Liver (tissue), 9 donors: ENCODE results near the gene WDR17. TPM values are rescaled to one million over a fixed set of nuclear protein-coding genes. Genes with fewer than 3 reads are reported as not detected.

Experiments
- DNase-seq: peaks from one replicate; pipeline ENCODE4 v3.0.0-alpha.2; 2017; ENCODE audit warnings: low spot score
- H3K27ac ChIP-seq, 2 donors: one replicate each; pipeline ENCODE4 v1.7.0; 2013; ENCODE audit warnings: inconsistent platforms in 2 of 2, low read length in 2 of 2, control low read depth in 1 of 2, low read depth in 1 of 2, mild to moderate bottlenecking in 1 of 2
- H3K27me3 ChIP-seq, 4 donors: one replicate each; pipeline versions ENCODE4 v1.6.1 to v1.7.0; 2013; ENCODE audit warnings: low read length in 3 of 4, inconsistent platforms in 1 of 4, mild to moderate bottlenecking in 1 of 4, moderate library complexity in 1 of 4; ENCODE audit not compliant: control insufficient read depth in 4 of 4, insufficient read depth in 4 of 4
- H3K36me3 ChIP-seq, 4 donors: one replicate each; pipeline versions ENCODE4 v1.6.1 to v1.7.0; 2013; ENCODE audit warnings: low read length in 3 of 4, mild to moderate bottlenecking in 3 of 4, low read depth in 1 of 4, moderate library complexity in 1 of 4; ENCODE audit not compliant: control insufficient read depth in 4 of 4, insufficient read depth in 3 of 4
- H3K4me1 ChIP-seq, 4 donors: one replicate each; pipeline versions ENCODE4 v1.6.1 to v1.7.0; 2013; ENCODE audit warnings: low read length in 3 of 4, mild to moderate bottlenecking in 3 of 4, moderate library complexity in 1 of 4; ENCODE audit not compliant: control insufficient read depth in 4 of 4, insufficient read depth in 4 of 4
- H3K4me3 ChIP-seq, 3 donors: one replicate each; pipeline versions ENCODE4 v1.6.1 to v1.7.0; 2013; ENCODE audit warnings: low read length in 3 of 3, control low read depth in 1 of 3, low read depth in 1 of 3, mild to moderate bottlenecking in 1 of 3
- H3K9ac ChIP-seq, 2 donors: one replicate each; pipeline ENCODE4 v1.7.0; 2013; ENCODE audit warnings: low read length in 2 of 2, mild to moderate bottlenecking in 2 of 2, moderate library complexity in 2 of 2, control low read depth in 1 of 2, low read depth in 1 of 2
- H3K9me3 ChIP-seq, 4 donors: one replicate each; pipeline versions ENCODE4 v1.6.1 to v1.7.0; 2013; ENCODE audit warnings: low read length in 3 of 4; ENCODE audit not compliant: control insufficient read depth in 4 of 4
- CTCF ChIP-seq: fragments of 150-350 bp; IDR thresholded peaks from 2 replicates; pipeline ENCODE4 v1.5.1; 2017; ENCODE audit warnings: improper control_type of control experiment, low read depth, low read length; ENCODE audit not compliant: missing input control
- EGR1 ChIP-seq, 2 donors: IDR thresholded peaks; 2 replicates each; pipeline ENCODE4 v1.6.1; 2016 to 2018; ENCODE audit warnings: antibody characterized with exemption in 2 of 2, low read depth in 2 of 2
- FOXA1 ChIP-seq: IDR thresholded peaks from 2 replicates; pipeline ENCODE4 v1.6.1; 2016; ENCODE audit warnings: antibody characterized with exemption
- HNF4A ChIP-seq, 2 donors: conservative IDR thresholded peaks; 2 replicates each; pipeline ENCODE4 v1.6.1; 2016; ENCODE audit warnings: antibody characterized with exemption in 2 of 2, mild to moderate bottlenecking in 2 of 2
- HNF4G ChIP-seq: IDR thresholded peaks from 2 replicates; pipeline ENCODE4 v1.6.1; 2016; ENCODE audit warnings: antibody characterized with exemption
- NR2F2 ChIP-seq: IDR thresholded peaks from 2 replicates; pipeline ENCODE4 v1.6.1; 2016; ENCODE audit warnings: antibody characterized with exemption
- RAD21 ChIP-seq, 2 donors: IDR thresholded peaks; 2 replicates each; pipeline ENCODE4 v1.6.1; 2016; ENCODE audit warnings: antibody characterized with exemption in 2 of 2, mild to moderate bottlenecking in 2 of 2
- REST ChIP-seq: IDR thresholded peaks from 2 replicates; pipeline ENCODE4 v1.6.1; 2016; ENCODE audit warnings: antibody characterized with exemption, mild to moderate bottlenecking
- RXRA ChIP-seq, 2 donors: IDR thresholded peaks; 2 replicates each; pipeline ENCODE4 v1.6.1; 2017 to 2018; ENCODE audit warnings: antibody characterized with exemption in 2 of 2, mild to moderate bottlenecking in 1 of 2
- SP1 ChIP-seq: IDR thresholded peaks from 2 replicates; pipeline ENCODE4 v1.6.1; 2018; ENCODE audit warnings: antibody characterized with exemption, mild to moderate bottlenecking
- TAF1 ChIP-seq: conservative IDR thresholded peaks from 2 replicates; pipeline ENCODE4 v1.6.1; 2016; ENCODE audit warnings: antibody characterized with exemption, mild to moderate bottlenecking
- YY1 ChIP-seq: IDR thresholded peaks from 2 replicates; pipeline ENCODE4 v1.6.1; 2016; ENCODE audit warnings: antibody characterized with exemption, mild to moderate bottlenecking
- WGBS: extraction: QIAGEN DNeasy Blood & Tissue Kit; methylation state at CpG from one replicate; pipeline ENCODE4 v1.1.7; 2013; 5-methylcytosine and 5-hydroxymethylcytosine counted together
- polyA plus RNA-seq, 2 donors: library from polyadenylated mRNA; stranded (reverse) in 1 of 2; unstranded in 1 of 2; fragments of 200-250 nt in 1 of 2; fragments of >200 nt in 1 of 2; fragmentation: Nextera tagmentation in 1 of 2; extraction: Ambion mirVana in 1 of 2; gene quantifications; one replicate each; pipeline versions ENCODE4 v1.2.1 to v1.2.3, GENCODE V29; 2013 to 2015
- total RNA-seq, 2 donors: library from RNA; depleted of rRNA; stranded (reverse); fragments of >200 nt; gene quantifications; one replicate each; pipeline ENCODE4 v1.2.3, GENCODE V29; 2014
- TF ChIP-seq, protein P1 (sequence below): IDR thresholded peaks from 2 replicates; pipeline ENCODE4 v1.6.1; 2016; ENCODE audit warnings: antibody characterized with exemption
- donor health status: healthy.
- donor health status: healthy.
- donor health status: healthy.
- donor health status: healthy.
- donor health status: healthy.

WDR17 gene
- total and polyA plus RNA-seq, 4 donors: 0.14 to 0.84 (median 0.34) TPM

DNA sequence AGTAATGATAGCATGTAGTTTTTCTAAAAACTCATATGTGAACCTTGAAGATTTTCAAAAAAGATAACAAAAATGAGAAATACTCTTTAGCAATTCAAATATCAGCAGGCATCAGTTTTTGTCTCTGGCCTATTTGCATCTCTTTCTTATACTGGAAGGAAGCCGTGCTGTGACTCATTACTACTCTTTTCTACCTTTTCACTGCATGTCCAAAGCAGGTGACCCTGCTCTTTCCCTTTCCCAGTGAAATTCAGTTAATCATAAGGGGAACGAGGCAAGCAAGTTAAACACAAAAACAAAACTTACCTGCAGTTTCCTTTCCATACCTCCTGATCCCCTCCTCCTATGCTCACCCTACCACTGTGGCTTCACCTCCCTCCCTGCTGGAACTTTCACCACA, 120.4 kb downstream of the WDR17 start:
- no peak for DNase-seq
- WGBS: 71% methylated on average over 2 of the region's 2 CpGs
- H3K9ac ChIP-seq: no peak overlapping the region

DNA sequence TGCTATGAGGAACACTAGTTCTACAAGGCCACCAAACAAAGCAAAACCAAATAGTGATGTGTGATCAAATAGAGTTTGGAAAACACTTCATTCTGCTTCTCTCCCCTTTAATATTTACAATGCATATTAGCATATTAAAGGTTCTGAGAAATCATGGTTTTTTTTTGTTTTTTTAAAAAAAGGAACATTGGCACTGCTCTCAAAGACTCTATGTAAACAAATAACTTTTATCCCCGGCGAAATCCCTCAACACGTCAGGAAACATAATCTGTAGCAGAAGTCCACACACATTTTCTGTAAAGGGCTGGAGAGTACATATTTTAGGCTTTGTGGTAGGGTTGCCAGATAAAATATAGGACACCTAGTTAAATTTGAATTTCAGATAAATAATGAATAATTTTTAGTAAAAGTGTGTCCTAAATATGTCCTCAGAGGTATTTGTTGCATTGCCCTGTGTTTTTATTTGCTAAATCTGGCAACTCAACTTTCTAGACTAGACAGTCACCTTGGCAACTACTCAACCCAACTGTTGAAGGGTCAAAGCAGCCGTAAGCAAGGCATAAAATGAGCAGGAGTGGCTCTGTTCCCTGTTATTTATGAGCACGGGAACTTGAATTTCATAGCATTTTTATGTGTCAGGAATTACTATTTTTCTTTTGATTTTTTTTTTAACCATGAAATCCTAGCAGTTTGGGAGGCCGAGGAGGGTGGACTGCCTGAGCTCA, 121.2 kb downstream of the WDR17 start:
- Histone ChIP-seq H3K27me3 (peaks cover 0 to 5% (median 2%) of the 10 kb centered on the region in 4 donors), H3K4me1 (no peaks in the 10 kb centered on the region), H3K9ac (no peak overlapping the region), H3K9me3 (no peaks in the 10 kb centered on the region), H3K27ac (no peak overlapping the region), H3K36me3 (no peaks in the 10 kb centered on the region), H3K4me3 (no peak overlapping the region)
- TF ChIP-seq RAD21 (IDR thresholded peaks at IDR 0.05) (no peak), FOXA1 (no peak), TAF1 (no peak), NR2F2 (no peak), CTCF (no peak), SP1 (no peak), HNF4A (conservative IDR thresholded peaks at IDR 0.05) (no peak), RXRA (IDR thresholded peaks at IDR 0.05) (no peak), YY1 (no peak), HNF4G (no peak), EGR1 (IDR thresholded peaks at IDR 0.05; ENCODE audit: low read depth in 2 of 2) (no peak)
- TF ChIP-seq, protein P1, sequence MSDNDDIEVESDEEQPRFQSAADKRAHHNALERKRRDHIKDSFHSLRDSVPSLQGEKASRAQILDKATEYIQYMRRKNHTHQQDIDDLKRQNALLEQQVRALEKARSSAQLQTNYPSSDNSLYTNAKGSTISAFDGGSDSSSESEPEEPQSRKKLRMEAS: no peak
- no peak for DNase-seq
- 73% methylated on average over 6 of the region's 6 CpGs for WGBS

More for the DNA sequence above, 120.4 kb downstream of the WDR17 start:
- no peaks in the 10 kb centered on the region for H3K36me3 ChIP-seq
- H3K4me3 ChIP-seq: no peak overlapping the region
- H3K9me3 ChIP-seq: no peaks in the 10 kb centered on the region
- no peak overlapping the region for H3K27ac ChIP-seq
- H3K4me1 ChIP-seq: no peaks in the 10 kb centered on the region
- TF ChIP-seq YY1 (no peak), TAF1 (no peak), RXRA (IDR thresholded peaks at IDR 0.05) (no peak)
- TF ChIP-seq, protein P1: no peak
- H3K27me3 ChIP-seq: peaks cover 0 to 4% (median 2%) of the 10 kb centered on the region in 4 donors

GRCh38 chr4:176187624-176188023, 122.0 kb downstream of the WDR17 start:
- Histone ChIP-seq H3K9me3 (no peaks in the 10 kb centered on the region), H3K4me3 (no peak overlapping the region), H3K27ac (no peak overlapping the region), H3K36me3 (no peaks in the 10 kb centered on the region), H3K9ac (no peak overlapping the region), H3K27me3 (peaks cover 0 to 7% (median 4%) of the 10 kb centered on the region in 4 donors), H3K4me1 (no peaks in the 10 kb centered on the region)
- TF ChIP-seq REST (no peak), HNF4A (conservative IDR thresholded peaks at IDR 0.05) (no peak)
- no peak for DNase-seq
- 81% methylated on average over 2 of the region's 2 CpGs for WGBS
